Activated CD8-positive, alpha-beta memory T cell treated with anti-CD3 and anti-CD28 coated beads for 1 hour (primary cell): Measurements from ENCODE around the gene KIR3DL1.
"Not testable (repeated sequence)": the region's sequence is repeated elsewhere in the genome, so short reads cannot be mapped to it uniquely, and the experiment has no call there.

Experiments used
- DNase-seq, 2 donors: peaks; one replicate each; pipeline ENCODE4 v3.0.0-alpha.2; 2020; ENCODE audit warnings: low read depth in 1 of 2; ENCODE audit errors: extremely low read depth in 1 of 2

KIR3DL1 gene

GRCh38 chr19:54816251-54816650, at the start of gene KIR3DL1:
Gene KIR3DL1 (plus strand): TSS chr19:54816468.
- not testable (repeated sequence) for DNase-seq

DNA sequence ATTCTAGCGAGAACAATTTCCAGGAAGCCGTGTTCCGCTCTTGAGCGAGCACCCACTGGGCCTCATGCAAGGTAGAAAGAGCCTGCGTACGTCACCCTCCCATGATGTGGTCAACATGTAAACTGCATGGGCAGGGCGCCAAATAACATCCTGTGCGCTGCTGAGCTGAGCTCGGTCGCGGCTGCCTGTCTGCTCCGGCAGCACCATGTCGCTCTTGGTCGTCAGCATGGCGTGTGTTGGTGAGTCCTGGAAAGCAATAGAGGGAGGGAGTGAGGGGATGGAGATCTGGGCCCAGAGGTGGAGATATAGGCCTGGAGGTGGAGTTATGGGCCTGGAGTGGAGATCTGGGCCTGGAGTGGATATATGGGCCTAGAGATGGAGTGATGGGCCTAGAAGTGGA, 46.6 kb upstream of the KIR3DL1 start, which contains the start of gene KIR2DL1:
KIR2DL1 (plus strand) TSS at position 148 of the 400 bp plus-strand sequence; CDS start at position 206, 58 bp downstream.
- not testable (repeated sequence) for DNase-seq

DNA sequence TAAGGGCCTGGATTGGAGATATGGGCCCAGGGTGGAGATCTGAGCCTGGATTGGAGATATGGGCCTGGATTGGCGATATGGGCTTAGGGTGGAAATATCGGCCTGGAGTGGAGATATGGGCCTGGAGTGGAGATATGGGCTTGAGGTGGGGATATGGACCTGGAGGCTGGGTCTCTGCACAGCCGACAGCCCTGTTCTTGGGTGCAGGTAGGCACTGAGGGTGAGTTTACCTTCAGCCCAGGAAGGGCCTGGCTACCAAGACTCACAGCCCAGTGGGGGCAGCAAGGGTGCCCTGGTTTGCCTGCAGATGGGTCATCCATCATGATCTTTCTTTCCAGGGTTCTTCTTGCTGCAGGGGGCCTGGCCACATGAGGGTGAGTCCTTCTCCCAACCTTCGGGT, 45.8 kb upstream of the KIR3DL1 start:
- not testable (repeated sequence) for DNase-seq

DNA sequence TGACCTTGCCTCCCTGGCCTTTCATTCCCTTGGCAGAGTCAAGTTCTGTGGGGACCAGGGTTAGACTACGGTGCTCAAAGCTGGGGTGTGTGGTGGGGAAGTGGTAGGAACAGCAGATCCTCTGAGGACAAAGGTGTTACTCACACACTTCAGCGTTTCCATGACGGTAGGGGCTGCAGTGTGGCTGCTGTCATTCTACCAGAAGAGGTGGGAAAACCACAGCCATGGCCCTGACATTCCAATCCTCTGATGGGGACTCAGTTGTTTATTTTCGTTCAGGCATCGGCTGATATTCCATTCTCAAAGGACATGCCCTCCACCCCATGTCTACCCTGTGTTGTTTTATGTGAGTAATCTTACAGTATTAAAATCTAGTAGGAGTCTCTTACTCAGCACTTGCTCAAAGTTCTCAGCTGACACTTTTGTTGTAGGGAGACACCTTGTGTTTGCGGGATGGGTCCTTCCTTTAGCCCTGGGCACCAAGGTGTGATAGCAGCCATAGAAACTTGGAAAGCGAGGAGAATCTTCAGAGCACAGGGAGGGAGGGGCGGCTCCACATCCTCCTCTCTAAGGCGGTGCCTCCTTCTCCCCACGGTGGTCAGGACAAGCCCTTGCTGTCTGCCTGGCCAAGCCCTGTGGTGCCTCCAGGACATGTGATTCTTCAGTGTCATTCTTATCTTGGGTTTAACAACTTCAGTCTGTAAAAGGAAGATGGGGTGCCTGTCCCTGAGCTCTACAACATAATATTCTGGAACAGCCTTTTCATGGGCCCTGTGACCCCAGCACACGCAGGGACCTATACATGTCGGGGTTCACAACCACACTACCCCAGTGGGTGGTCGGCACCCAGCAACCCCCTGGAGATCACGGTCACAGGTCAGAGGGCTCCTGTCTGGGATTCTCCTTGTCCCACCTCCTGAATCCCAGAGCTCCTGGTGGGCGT, 45.0 kb upstream of the KIR3DL1 start:
- not testable (repeated sequence) for DNase-seq

DNA sequence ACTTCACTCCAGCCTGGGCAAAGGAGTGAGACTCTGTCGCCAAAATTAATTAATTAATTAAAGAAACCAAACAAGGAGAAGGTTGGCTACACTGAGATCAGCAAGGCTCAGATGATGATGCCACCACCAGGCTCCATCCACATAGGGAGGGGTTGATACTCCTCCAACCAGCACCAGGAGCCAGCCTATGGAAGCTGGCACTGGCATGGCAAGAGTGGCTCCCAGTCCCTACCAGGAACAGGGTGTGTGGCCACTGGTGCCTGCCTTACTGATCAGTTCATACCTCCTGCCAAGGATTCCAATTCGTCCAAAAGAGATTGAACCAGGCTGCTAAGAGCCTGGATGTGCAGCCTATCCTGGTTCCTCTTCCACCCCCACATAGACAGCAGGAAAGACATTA, 43.6 kb upstream of the KIR3DL1 start:
- not testable (repeated sequence) for DNase-seq

DNA sequence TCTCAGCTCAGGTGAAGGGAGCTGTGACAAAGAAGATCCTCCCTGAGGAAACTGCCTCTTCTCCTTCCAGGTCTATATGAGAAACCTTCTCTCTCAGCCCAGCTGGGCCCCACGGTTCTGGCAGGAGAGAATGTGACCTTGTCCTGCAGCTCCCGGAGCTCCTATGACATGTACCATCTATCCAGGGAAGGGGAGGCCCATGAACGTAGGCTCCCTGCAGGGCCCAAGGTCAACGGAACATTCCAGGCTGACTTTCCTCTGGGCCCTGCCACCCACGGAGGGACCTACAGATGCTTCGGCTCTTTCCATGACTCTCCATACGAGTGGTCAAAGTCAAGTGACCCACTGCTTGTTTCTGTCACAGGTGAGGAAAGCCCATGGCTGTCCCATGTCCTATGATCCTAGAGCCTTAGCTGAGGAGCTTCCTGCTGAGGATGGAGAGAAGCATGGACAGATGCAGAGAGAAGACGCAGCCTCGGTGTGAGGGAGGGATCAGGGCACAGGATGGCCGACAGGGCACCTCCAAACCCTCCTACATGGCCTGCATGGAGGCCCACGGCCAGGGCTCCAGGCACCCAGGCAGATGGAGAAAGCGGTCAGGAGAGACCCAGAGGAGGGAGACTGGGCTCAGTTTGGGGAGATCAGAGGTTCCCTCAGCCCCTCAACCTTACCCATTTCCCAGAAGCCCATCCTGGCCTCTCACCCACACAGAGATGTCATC, 41.0 kb upstream of the KIR3DL1 start:
- not testable (repeated sequence) for DNase-seq

DNA sequence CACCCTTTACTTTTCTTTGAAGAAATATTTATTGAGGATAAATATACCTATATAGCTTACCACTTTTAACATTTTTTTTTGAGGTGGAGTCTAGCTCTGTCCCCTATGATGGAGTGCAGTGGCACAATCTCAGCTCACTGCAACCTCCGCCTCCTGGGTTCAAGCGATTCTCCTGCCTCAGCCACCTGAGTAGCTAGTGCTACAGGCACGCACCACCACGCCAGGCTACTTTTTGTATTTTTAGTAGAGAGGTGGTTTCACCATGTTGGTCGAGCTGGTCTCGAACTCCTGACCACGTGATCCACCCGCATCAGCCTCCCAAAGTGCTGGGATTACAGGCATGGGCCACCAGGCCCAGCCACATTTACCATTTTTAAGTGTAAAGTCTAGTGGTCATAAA, 40.4 kb upstream of the KIR3DL1 start:
- not testable (repeated sequence) for DNase-seq

GRCh38 chr19:54777851-54778250, 38.4 kb upstream of the KIR3DL1 start:
- DNase-seq, result not testable (repeated sequence)

DNA sequence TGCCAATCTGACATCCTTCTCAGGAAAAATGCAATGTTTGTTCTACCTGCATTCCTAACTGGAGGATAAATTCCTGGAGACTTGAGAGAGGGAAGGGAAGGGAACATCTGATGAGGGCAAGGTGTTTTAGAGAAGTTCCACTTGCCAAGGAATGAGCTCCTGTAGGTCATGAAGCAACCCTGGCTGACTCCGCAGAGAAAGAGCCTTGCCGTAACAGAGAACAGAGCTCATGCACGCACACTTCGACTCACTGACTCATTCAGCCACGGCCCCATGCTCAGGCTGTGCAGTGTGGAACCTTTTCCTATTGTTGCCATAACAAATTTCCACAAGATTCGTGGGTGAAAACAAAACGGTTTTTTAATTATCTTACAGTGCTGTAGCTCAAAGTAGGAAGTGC, 37.4 kb upstream of the KIR3DL1 start:
- DNase-seq, result not testable (repeated sequence)

- DNase-seq, result not testable (repeated sequence)
Measured at GRCh38 chr19:54782916-54783315, 33.4 kb upstream of the KIR3DL1 start.

DNA sequence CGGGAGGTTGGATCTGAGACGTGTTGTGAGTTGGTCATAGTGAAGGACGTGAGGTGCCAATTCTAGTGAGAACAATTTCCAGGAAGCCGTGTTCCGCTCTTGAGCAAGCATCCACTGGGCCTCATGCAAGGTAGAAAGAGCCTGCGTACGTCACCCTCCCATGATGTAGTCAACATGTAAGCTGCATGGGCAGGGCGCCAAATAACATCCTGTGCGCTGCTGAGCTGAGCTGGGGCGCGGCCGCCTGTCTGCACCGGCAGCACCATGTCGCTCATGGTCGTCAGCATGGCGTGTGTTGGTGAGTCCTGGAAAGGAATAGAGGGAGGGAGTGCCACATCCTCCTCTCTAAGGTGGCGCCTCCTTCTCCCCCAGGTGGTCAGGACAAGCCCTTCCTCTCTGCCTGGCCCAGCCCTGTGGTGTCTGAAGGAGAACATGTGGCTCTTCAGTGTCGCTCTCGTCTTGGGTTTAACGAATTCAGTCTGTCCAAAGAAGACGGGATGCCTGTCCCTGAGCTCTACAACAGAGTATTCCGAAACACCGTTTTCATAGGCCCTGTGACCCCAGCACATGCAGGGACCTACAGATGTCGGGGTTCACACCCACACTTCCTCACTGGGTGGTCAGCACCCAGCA, 30.1 kb upstream of the KIR3DL1 start:
- not testable (repeated sequence) for DNase-seq

GRCh38 chr19:54788154-54788553, 28.1 kb upstream of the KIR3DL1 start:
- DNase-seq, result not testable (repeated sequence)

- no peak for DNase-seq
Measured at GRCh38 chr19:54790711-54791110, 25.6 kb upstream of the KIR3DL1 start.

- no peak for DNase-seq
Measured at GRCh38 chr19:54791476-54791875, 24.8 kb upstream of the KIR3DL1 start.

GRCh38 chr19:54792814-54793213, 23.5 kb upstream of the KIR3DL1 start:
- no peak for DNase-seq

GRCh38 chr19:54795758-54796157, 20.5 kb upstream of the KIR3DL1 start:
- DNase-seq, result no peak

GRCh38 chr19:54803410-54803809, 12.9 kb upstream of the KIR3DL1 start, which contains the start of gene KIR2DL4:
Gene KIR2DL4 (plus strand): TSS chr19:54803610. CDS start chr19:54803652, 42 bp downstream.
- DNase-seq, result no peak

GRCh38 chr19:54804101-54804500, 12.2 kb upstream of the KIR3DL1 start:
- DNase-seq, result no peak

GRCh38 chr19:54804571-54804970, 11.7 kb upstream of the KIR3DL1 start:
- DNase-seq, result no peak

DNA sequence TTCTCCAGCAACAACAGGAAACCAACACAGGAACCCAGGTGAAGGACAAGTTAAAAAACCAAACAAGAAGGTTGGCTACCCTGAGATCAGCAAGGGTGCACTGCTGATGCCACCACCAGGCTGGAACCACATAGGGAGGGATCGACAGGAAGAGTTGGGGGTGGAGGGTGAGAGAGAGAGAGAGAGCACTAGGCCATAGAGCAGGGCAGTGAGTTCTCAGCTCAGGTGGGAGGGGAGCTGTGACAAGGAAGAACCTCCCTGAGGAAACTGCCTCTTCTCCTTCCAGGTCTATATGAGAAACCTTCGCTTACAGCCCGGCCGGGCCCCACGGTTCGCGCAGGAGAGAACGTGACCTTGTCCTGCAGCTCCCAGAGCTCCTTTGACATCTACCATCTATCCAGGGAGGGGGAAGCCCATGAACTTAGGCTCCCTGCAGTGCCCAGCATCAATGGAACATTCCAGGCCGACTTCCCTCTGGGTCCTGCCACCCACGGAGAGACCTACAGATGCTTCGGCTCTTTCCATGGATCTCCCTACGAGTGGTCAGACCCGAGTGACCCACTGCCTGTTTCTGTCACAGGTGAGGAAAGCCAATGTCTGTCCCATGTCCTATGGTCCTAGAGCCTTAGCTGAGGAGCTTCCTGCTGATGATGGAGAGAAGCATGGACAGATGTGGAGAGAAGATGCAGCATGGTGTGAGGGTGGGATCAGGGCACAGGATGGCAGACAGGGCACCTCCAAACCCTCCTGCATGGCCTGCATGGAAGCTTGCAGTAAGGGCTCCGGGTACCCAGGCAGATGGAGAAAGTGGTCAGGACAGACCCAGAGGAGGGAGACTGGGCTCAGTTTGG, 10.4 kb upstream of the KIR3DL1 start:
- DNase-seq, result no peak
